Upper lobe of right lung (tissue), 1 donor: ENCODE data around the gene HOXB8. TPM values are rescaled to one million over a fixed set of nuclear protein-coding genes. Genes with fewer than 3 reads are reported as not detected.

Source experiments
- ATAC-seq: fragments of 200-7000 bp; cut with Tn5 transposase; one replicate; pipeline ENCODE4 v1.9.1; 2020; ENCODE audit warnings: mild to moderate bottlenecking, moderate library complexity
- DNase-seq: peaks from one replicate; pipeline ENCODE4 v3.0.0-alpha.2; 2020
- H3K27ac ChIP-seq: fragments of 200-600 bp; one replicate; pipeline ENCODE4 v1.8.0; 2022
- H3K27me3 ChIP-seq: fragments of 200-600 bp; one replicate; pipeline ENCODE4 v1.8.0; 2022; ENCODE audit warnings: mild to moderate bottlenecking
- H3K36me3 ChIP-seq: fragments of 200-600 bp; one replicate; pipeline ENCODE4 v1.8.0; 2022
- H3K4me1 ChIP-seq: fragments of 200-600 bp; one replicate; pipeline ENCODE4 v1.8.0; 2022
- H3K4me3 ChIP-seq: fragments of 200-600 bp; one replicate; pipeline ENCODE4 v1.8.0; 2022; ENCODE audit warnings: mild to moderate bottlenecking
- H3K9me3 ChIP-seq: fragments of 200-600 bp; one replicate; pipeline ENCODE4 v1.8.0; 2022
- intact Hi-C: fragments of 100-400 bp; cut with DNase I; formaldehyde crosslinking; loops from one replicate; pipeline ENCODE4 v1.11.0; 2022
- total RNA-seq: library from RNA; stranded (reverse); fragmentation: NEBNext Ultra II Directional; extraction: Animal tissue kit (Norgen Biotek cat#: 25700); gene quantifications from one replicate; pipeline ENCODE4 v1.2.1, GENCODE V29; 2021
- TF ChIP-seq, protein P1 (sequence below): fragments of 200-600 bp; IDR thresholded peaks from one replicate; pipeline ENCODE4 v1.8.0; 2022; ENCODE audit warnings: antibody characterized with exemption
- donor health status: DM: no; HTN: yes; CAD: no; lungs with severe emphysema.

HOXB8 gene
- total RNA-seq, 1 donor from 2014 or later: 1.0 TPM

DNA sequence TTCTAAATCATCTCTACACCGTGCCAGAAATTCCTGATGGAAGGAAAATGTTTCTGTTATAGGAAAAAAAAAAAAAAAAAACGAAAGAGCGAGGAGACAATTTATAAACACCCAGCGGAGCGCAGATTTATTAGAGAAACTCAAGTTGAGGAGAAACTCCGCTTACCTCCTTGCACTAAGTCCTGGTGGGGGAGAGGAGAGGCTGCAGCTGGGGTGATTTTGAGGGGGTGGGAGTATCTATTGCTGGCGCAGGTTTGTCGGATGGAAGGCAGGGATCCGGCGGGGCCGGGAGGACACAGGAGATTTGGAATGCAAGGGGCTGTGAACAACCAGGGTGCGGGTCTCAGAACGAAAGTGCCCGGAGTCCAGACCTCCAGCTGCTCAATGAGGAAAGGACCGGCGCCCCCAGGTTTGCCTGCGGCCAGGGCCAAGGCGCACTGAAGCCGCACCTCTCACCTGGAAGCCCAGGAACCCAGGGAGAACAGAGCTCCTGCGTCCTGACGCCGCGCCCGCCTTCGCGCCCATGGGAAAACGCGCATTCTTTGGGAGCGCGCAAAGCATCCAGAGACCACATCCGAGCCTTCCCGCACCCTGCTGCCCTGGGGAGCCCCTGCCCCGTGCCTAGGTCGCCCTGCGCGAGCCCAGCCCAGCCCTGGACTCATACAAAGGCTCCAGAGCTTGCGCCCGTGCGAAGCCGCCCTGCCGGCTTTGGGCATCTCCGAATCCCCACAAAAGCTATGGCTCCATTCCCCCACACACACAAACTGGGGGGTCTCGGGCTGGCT is 2.6 kb upstream of the HOXB8 start:
- Histone ChIP-seq H3K4me3 (no peak overlapping the region), H3K27me3 (peaks cover 96% of the 10 kb centered on the region), H3K9me3 (no peaks in the 10 kb centered on the region), H3K27ac (no peak overlapping the region), H3K36me3 (no peaks in the 10 kb centered on the region), H3K4me1 (peaks cover 5% of the 10 kb centered on the region)
- no peak for DNase-seq
- ATAC-seq: no peak
- TF ChIP-seq, protein P1, sequence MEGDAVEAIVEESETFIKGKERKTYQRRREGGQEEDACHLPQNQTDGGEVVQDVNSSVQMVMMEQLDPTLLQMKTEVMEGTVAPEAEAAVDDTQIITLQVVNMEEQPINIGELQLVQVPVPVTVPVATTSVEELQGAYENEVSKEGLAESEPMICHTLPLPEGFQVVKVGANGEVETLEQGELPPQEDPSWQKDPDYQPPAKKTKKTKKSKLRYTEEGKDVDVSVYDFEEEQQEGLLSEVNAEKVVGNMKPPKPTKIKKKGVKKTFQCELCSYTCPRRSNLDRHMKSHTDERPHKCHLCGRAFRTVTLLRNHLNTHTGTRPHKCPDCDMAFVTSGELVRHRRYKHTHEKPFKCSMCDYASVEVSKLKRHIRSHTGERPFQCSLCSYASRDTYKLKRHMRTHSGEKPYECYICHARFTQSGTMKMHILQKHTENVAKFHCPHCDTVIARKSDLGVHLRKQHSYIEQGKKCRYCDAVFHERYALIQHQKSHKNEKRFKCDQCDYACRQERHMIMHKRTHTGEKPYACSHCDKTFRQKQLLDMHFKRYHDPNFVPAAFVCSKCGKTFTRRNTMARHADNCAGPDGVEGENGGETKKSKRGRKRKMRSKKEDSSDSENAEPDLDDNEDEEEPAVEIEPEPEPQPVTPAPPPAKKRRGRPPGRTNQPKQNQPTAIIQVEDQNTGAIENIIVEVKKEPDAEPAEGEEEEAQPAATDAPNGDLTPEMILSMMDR: no peak
- intact Hi-C loops: loop anchor here (10.0 kb wide), 1 partner anchor 273 kb away; no protein-coding TSS in a partner anchor

DNA sequence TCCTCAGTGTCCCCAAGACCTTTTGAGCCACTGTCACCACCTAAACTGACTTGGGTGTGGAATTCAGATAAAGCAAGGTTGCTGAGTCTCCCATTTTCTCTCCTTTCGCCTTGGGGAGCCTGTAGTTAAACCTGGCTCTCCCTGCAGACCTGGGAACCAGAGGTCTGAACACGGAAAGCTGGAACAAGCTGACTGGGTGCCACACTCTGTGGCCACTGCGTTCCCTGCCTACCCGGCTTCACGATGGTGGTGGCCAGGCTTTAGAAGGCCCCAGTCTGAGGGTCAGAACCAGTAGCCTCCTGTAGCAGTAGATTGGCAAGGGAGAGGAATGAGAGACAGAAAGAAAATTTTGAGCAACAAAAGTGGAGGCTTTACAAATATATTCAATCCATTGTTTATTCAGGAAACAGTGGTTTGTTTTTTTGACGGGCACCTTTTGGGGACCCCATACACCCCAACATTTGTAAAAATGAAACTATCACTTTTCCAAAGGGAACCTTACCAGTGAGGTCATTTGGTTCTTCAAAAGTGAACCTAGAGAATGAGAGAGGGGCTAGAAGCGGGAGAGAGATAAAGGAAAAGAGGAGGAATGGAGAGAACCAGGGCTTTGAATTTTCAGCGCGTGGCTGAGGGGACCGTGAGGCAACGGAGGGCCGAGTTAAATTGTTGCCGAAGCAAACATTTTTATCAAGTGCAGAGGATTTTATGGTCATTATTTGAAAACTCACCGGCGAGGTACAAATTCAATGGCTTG is 1.8 kb upstream of the HOXB8 start:
- intact Hi-C loops: loop anchor here (10.0 kb wide), 1 partner anchor 272 kb away; no protein-coding TSS in a partner anchor
- TF ChIP-seq, protein P1: no peak
- H3K4me1 ChIP-seq: peaks cover 13% of the 10 kb centered on the region
- H3K27me3 ChIP-seq: peaks cover 96% of the 10 kb centered on the region
- no peaks in the 10 kb centered on the region for H3K9me3 ChIP-seq
- no peak for ATAC-seq
- H3K27ac ChIP-seq: no peak overlapping the region
- no peaks in the 10 kb centered on the region for H3K36me3 ChIP-seq
- no peak for DNase-seq
- H3K4me3 ChIP-seq: no peak overlapping the region

DNA sequence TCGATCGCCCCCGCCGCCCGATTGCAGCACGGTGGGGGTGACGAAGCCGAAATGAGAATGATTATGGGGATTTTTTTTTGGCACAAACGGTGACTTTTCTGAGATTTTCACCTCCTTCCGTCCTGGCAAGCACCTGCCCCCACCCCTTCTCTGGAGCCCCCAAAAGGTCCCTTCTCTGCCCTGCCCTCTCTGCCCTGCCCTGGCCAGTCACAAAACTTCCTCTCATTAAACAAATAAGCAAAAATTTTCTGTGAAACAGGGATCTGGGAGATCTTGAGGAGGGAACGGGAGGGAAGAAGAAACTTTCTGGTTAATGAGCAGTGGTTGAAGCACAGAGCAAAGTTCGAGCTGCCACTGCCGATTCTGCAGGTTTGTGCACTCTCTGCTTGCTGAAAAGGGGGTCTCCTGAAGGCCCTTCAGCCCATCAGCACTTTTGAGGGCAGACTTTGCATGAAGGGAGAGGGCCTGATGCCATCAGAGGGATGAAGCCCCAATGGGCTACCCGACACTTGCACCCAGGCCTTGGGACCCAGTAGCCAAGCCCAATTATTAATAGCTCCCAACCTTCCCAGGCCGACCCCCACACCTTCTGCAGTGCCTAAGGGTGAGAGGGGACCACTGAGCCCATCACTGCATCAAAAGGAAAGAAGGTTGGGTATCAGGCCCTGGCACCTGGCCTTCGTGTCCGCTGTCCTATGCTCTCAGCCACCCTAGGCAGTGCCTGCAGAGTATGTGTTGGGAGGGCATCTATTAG is 1.0 kb upstream of the HOXB8 start:
- DNase-seq (no peak), ATAC-seq (no peak)
- H3K9me3 ChIP-seq: no peaks in the 10 kb centered on the region
- peaks cover 20% of the 10 kb centered on the region for H3K4me1 ChIP-seq
- H3K27ac ChIP-seq: no peak overlapping the region
- TF ChIP-seq, protein P1: no peak
- no peaks in the 10 kb centered on the region for H3K36me3 ChIP-seq
- H3K27me3 ChIP-seq: peaks cover 96% of the 10 kb centered on the region
- intact Hi-C loops: loop anchor here (10.0 kb wide), 1 partner anchor 271 kb away; no protein-coding TSS in a partner anchor
- H3K4me3 ChIP-seq: no peak overlapping the region

DNA sequence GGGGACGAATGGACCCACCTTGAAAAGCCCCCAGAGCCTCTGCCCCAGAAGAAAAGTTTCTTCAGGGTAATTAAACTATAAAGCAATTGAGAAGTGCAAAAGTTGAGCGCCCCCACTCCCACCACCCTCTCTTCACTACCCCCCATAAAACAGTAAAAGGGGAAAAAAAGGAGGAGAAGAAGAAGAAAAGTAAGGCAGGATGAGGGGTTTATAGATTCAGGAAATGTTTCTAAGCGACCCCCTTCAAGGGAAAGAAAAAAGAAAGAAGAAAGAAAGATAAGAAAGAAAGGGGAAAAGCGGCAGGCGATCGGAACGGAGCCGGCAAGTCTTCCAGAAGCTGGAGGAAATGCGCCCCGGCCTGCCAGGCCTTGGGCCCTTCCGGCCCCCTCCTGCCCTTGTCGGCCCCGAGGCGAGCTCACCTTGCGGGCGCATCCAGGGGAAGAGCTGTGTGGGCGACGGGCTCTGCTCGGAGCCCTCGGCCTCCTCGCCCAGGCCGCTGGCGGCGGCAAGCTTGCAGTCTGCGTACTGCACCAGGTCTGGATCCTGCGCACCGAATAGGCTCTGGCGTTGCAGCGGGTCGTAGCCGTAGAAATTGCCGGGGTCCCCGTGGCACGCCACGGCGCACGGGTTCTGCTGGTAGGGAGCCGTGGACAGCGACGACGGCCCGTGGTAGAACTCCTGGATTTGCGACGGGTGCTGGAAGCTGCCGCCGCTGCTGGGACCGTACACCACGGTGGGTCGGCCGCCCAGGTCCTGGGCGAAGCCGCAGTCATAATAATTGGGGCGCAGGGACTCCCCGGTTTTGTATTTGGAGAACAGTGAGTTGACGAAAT is 1.0 kb downstream of the HOXB8 start:
- Histone ChIP-seq H3K4me1 (peaks cover 29% of the 10 kb centered on the region), H3K4me3 (no peak overlapping the region), H3K27me3 (peaks cover 95% of the 10 kb centered on the region), H3K27ac (no peak overlapping the region), H3K9me3 (no peaks in the 10 kb centered on the region), H3K36me3 (no peaks in the 10 kb centered on the region)
- DNase-seq: no peak
- ATAC-seq: no peak
- TF ChIP-seq, protein P1: no peak
- intact Hi-C loops: loop anchor here (10.0 kb wide), 1 partner anchor 269 kb away; no protein-coding TSS in a partner anchor
